VCaP (cell line): ENCODE data around the gene PLEKHA4.

Experiments used
- H3K27ac ChIP-seq: fragments of 450-650 bp; 2 replicates; pipeline ENCODE4 v1.5.1; 2017
- TF ChIP-seq, protein P1 (sequence below): fragments of 450-650 bp; conservative IDR thresholded peaks from 2 replicates; pipeline ENCODE4 v1.5.1; 2017; ENCODE audit warnings: mild to moderate bottlenecking, moderate library complexity

PLEKHA4 gene

DNA sequence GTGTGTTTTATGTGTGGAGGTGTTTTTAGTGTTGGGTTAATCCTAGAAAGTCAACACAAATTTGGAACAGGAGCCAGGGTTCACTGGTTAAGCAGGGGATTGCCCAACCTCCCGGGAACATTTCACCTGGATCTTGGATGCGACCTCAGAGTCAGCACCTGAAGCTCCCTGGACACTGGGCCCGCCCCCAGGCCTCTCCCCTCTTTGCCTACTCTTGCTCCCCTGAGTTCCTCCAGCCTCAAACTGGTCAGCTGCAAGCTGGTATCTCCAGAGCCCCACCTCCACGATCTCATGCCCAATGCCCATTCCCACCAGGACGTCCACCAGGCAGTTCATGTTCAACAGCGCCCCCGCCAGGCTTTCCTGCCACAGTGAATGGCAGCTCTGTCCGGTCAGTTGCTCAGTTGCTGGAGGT lies 41.8 kb downstream of the PLEKHA4 start:
- H3K27ac ChIP-seq, result no peak overlapping the region; the same call in 1 of the 2 replicates
- TF ChIP-seq, protein P1, sequence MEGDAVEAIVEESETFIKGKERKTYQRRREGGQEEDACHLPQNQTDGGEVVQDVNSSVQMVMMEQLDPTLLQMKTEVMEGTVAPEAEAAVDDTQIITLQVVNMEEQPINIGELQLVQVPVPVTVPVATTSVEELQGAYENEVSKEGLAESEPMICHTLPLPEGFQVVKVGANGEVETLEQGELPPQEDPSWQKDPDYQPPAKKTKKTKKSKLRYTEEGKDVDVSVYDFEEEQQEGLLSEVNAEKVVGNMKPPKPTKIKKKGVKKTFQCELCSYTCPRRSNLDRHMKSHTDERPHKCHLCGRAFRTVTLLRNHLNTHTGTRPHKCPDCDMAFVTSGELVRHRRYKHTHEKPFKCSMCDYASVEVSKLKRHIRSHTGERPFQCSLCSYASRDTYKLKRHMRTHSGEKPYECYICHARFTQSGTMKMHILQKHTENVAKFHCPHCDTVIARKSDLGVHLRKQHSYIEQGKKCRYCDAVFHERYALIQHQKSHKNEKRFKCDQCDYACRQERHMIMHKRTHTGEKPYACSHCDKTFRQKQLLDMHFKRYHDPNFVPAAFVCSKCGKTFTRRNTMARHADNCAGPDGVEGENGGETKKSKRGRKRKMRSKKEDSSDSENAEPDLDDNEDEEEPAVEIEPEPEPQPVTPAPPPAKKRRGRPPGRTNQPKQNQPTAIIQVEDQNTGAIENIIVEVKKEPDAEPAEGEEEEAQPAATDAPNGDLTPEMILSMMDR, result peak; percentile 26

DNA sequence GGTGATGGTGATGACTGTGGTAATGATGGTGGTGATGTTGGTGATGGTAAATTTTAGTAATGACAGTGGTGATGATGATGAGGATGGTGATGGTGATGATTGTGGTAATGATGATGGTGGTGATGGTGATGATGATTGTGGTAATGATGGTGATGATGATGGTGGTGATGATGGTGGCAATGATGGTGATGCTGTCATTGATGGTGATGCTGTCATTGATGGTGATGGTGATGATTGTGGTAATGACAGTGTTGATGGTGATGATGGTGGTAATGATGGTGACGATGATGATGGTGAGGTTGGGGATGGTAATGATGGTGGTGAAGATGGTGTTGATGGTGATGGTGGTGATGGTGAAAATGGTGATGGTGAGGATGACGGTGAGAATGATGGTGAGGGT lies 45.9 kb downstream of the PLEKHA4 start:
- H3K27ac ChIP-seq, result no peak overlapping the region
- TF ChIP-seq, protein P1, result no peak

DNA sequence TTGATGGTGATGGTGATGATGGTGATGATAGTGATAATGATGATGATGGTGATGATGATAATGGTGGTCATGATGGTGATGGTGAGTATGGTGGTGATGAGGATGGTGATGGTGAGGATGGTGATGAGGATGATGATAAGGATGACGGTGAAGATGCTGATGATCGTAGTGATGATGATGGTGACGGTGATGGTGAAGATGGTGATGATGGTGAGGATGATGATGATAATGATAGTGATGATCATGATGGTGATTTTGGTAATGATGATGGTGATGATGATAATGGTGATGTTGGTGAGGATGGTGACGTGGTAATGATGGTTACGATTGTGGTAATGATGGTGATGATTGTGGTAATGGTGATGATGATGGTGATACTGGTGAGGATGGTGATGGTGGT lies 46.8 kb downstream of the PLEKHA4 start:
- H3K27ac ChIP-seq, result no peak overlapping the region
- TF ChIP-seq, protein P1, result no peak

DNA sequence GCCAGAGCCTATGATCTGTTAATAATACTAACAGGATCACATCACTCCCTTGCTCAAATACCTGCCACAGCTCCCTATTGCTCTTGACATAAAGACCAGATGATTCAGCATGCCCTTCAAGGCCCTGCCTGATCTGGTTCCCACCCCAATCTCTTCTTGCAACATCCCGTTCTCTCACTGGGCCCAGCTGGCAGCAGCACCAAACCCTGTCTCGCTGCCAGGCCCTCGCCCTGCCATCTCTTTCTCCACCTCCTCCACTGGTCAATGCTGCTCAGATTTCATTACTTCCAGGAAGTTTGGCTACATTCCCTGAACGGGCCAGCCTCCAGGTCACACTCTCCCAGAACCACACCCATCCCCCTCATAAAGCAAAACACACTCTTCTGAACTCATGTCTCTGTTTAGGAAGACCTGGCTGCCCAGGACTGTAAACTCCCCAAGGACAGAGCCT lies 49.0 kb downstream of the PLEKHA4 start:
- TF ChIP-seq, protein P1, result no peak
- H3K27ac ChIP-seq, result peak overlapping the region; percentile 92

DNA sequence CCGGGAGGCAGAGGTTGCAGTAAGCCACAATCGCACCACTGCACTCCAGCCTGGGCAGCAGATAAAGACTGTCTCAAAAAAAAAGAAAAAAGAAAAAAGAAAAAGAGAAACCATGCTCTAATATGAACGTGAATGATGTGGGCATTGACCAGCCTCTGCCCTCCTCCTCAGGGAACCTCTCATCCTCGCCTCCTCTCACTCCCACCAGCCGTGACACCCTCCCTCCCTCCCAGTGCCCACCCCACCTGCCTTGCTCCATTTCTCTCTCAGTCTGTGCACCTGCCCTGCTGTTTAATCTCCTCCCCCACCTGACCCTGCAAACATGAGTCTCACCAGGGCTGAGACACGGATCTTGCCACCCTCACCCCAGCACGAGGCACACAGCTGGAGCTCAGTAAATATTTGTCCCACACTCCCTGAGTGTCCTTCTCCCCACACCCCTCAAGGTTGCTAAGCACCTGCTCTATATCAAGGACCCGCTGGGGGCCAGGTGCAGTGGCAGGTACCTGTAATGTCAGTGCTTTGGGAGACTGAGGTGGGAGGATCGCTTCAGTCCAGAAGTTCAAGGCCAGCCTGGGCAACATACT lies 50.1 kb downstream of the PLEKHA4 start:
- H3K27ac ChIP-seq, result peak overlapping the region; percentile 92
- TF ChIP-seq, protein P1, result no peak

DNA sequence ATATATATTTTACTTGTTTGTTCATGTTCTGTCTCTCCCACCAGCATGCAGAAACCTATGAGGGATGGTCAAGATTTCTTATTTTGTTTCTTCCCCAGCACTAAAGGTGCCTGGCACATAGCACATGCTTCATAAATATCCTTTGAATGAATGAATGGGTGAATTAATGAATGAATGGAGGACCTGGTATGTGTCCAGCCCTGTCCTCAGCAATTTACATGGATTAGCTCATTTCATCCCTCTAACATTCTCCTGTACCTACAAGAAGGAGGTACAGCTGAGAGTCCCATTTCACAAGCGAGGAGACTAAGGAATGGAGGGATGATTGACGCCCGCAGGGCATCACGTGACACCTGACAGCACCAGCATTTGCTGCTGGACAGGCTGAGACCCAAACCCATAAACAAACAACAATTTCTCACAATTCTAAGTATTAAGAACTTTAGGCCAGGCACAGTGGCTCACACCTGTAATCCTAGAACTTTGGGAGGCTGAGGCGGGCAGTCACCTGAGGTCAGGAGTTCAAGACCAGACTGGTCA lies 50.8 kb downstream of the PLEKHA4 start:
- peak overlapping the region; percentile 92 for H3K27ac ChIP-seq
- TF ChIP-seq, protein P1, result no peak

DNA sequence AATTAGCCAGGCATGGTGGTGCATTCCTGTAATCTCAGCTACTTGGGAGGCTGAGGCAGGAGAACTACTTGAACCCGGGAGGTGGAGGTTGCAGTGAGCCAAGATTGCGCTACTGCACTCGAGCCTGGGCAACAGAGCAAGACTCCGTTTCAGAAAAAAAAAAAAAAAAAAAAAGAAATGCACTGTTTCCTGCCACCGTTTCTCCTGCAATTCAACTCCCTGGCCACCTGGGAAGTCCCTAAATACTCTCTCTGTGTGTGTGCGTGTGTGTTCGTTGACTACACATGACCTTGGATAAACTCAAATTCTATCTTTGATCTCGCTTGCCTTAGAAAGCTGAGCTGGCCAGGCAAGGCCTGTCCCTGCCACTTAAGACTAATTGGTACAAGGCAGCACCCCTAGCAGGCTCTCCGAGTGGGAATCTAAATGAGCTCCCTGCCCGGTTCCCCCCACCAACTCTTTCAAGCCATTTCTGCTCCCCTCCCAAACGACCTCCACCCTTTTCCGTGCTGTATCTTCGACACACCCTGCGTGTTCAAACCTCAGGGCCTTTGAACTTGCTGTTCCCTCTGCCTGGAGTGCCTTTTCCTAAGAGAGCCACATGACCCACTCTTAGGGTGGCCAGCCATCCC lies 52.4 kb downstream of the PLEKHA4 start:
- TF ChIP-seq, protein P1, result peak; percentile 57; the same call in 1 of the 2 replicates
- peak overlapping the region; percentile 92 for H3K27ac ChIP-seq
